GM19238 (cell line): Measurements from ENCODE around the gene RPL36.
"Not testable (repeated sequence)": the region's sequence is repeated elsewhere in the genome, so short reads cannot be mapped to it uniquely, and the experiment has no call there.

Experiments
- DNase-seq: peaks from one replicate; pipeline ENCODE4 v3.0.0; 2011; ENCODE audit warnings: low spot score; ENCODE audit not compliant: insufficient read length

The RPL36 gene

DNA sequence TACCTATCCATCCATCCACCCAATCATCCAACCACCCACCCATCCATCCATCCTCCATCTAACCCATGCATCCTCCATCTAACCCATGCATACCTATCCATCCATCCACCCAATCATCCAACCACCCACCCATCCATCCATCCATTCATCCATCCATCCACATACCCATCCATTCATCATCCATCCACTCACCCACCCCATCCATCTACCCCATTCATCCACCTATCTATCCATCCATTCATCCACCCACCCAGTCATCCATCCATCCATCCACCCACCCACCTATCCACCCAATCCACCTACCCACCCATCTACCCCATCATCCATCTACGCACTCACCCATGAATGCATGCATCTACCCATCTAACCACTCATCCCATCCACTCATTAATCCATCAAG is 16.3 kb upstream of the RPL36 start:
- DNase-seq = no peak

- no peak for DNase-seq
These were observed 15.4 kb upstream of the RPL36 start for GRCh38 chr19:5674714-5675113.

GRCh38 chr19:5676105-5676771 is 13.9 kb upstream of the RPL36 start:
- no peak for DNase-seq

DNA sequence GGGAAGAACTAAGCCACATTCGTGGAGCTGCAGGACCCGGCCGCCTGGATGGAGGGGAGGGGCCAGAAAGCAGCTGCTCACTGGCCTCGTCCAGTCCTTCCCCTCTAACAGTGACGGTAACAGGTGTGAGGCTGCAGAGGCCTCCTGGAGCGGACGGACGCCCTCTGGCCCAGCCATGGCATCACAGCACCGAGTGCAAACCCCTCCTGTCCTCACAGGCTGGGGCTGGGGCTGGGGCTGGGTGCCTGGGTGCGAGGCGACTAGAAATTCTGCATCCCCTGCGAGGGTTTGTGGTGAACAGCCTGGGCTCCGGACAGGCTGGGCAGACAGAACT is 13.4 kb upstream of the RPL36 start:
- no peak for DNase-seq

DNA sequence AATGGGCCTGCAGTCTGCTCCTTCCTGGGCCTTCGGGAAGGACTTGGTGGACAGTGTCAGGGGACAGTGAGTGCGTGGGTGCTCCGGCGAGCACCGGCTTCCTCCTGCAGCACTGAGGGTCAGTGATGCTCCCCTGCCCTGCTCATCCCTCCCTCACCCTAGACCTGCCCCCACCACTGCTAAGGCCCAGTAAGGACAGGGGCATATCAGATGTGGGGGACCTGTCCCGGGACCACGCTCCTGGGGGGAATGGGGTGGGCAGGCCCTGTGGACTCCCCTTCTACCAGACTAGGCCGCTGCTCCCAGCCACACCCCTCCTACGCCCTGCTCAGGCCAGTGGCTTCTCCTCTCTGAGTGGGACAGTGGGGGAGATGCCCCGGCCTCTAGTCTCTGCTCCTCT is 13.0 kb upstream of the RPL36 start:
- no peak for DNase-seq

- DNase-seq = no peak
These were observed 12.5 kb upstream of the RPL36 start for GRCh38 chr19:5677580-5677979.

DNA sequence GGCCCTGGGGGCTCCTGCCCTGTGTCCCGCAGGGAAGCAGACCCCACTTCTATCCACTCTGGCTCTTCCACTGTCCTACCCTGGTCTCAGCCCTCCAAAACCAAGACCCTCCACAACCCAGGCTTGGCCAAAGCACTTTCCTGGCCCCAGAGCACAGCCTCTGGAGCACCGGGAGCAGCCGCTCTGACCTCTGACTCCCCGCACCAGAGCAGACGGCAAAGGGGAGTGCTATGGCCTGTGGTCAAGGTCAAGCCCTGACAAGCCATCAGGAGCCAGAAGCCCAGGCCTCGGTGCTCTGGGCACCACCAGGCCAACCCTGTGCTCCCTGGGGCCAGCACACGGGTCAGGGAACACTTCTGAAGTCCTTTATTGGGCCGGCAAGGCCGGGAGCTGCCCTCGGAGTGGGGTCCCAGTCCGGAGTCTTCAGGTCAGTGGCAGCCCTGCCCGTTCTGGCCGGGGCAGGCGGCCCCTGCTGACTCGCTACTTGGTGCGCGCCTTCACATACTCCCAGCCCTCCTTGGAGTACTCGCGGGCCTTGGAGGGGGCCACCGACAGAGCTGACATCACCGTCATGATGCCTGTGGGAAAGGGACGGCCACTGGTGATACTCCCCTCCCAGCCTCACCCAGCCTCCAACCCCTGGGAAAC is 11.9 kb upstream of the RPL36 start:
- DNase-seq = no peak

DNA sequence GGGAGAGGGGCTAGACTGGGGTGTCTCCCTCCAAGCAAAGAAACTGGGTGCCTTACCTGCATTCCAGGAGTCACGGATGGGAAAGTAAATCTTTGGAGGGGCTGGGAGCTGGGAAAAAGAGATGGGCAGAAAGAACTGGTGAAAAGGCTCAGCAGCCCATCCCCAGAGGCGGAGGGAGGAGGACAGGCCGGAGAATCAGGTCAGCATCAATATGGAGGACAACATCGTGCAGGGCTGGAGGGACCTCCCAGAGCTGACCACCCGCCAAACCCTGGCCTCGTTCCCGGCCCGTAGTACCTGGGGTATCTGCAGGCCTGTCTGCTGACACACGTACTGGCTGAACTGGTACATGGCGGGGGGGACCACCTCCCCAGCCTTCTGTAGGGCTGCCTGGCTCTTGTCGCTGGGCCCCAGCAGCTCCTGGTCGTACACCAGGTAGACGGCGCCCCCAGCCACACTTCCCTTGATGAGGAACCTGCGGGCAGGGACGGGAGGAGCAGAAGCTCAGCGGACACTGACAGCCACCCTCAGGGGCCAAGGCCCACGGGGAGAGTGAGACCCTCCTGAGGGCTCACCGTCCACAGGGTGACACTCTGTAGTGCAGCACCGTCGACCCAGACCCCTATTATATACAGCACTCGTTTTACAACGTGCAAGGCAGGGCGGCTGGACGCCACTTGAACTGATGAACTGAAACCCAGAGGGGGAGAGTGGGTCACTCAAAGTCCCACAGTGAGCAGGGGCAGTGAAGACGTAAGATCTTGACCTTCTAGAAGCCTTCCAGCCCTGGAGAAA is 10.6 kb upstream of the RPL36 start:
- no peak for DNase-seq

GRCh38 chr19:5680084-5680436 is 10.0 kb upstream of the RPL36 start:
- DNase-seq = no peak

DNA sequence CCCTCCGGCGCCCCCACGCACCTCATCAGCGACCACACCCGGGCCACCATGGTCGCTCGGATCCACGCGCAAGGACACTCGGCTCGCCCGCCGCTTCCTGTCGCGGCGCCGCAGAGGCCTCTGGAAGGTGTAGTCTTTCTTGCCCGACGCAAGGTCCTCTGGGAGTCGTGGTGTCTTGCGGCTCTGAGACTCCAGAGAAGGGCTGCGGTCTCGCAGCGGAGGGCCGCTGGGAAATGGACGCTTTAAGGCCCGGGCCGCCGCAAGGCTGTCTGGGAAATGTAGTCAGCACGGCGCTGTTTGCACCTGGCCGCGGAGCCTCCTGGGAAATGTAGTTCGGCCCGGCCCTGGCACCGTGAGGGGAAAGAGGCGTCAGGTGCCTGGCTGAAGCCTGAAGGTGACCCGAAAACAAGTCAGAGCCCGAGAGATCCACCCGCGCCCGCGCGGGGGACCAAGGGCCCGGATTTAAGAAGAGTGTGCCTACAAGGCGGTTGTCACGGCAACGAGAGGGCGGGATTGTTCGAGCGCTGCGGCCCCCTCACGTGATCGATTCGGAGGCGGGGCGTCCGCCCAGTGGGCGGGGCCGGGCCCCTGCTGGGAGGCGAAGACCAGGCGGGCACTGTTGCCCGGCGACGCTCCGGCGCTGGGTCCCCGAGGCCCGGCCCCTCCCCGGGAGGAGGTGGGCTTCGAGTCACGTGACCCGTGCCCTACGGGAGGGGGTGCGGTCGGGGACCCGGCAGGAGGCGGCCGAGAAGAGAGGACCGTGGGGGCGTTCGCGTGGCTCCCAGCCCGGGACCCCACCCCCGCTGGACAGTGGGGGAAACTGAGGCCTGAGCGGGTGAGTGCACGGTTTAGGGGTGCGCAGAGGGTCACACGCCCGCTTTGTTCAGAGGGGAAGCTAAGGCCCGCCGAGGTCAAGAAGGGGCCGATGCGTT is 9.4 kb upstream of the RPL36 start, which contains the start of the genes HSD11B1L and MICOS13:
Gene HSD11B1L (plus strand): TSS at position 591 of the 932 bp plus-strand sequence. CDS start 3,806 bp downstream, outside the sequence.
Gene MICOS13 (minus strand): TSS at position 80 of the 932 bp plus-strand sequence. CDS start 30 bp downstream, at position 50.
- peak; percentile 97 for DNase-seq

GRCh38 chr19:5681391-5682106 is 8.5 kb upstream of the RPL36 start:
- no peak for DNase-seq

GRCh38 chr19:5682107-5682482 is 8.0 kb upstream of the RPL36 start:
- no peak for DNase-seq

DNA sequence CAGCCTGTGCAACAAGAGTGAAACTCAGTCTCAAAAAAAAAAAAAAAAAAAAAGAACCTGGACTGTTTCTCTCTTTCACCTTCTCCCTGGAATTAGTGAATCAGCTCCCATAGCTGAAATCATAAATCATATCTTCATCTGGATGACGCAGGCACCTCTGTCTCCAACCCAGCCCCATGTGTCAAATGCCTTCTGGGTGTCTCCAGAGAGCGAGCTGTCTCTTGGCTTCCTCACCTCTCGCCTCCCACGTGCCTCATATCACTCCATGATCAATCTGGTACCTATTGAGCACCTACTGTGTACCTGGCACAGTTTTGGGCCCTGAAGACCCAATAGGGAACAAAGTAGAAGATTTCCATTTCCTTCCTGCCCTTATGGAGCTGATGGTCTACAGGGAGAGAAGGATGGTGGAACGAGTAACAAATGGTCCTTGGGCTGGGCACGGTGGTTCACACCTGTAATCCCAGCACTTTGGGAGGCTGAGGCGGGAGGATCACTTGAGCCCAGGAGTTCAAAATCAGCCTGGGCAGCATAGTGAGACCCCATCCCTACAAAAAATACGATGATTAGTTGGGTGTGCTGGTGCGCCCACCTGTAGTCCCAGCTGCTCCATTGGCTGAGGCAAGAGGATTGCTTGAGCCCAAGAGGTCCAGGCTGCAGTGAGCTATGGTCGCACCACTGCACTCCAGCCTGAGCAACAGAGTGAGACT is 6.8 kb upstream of the RPL36 start:
- no peak for DNase-seq

GRCh38 chr19:5684694-5685430 is 5.2 kb upstream of the RPL36 start:
- no peak for DNase-seq

DNA sequence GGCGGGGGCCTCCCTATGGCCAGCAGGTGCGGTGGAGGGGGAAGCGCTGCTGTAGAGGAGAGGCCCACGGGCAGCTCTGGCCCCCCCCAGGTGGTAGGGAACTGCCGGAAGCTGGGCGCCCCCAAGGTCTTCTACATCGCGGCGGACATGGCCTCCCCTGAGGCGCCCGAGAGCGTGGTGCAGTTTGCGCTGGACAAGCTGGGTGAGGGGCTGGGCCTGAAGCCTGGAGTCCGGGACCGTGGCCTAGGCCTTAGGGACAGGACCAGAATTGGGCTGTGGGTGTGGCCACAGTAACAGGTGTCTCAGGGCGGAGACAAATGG is 3.8 kb upstream of the RPL36 start:
- no peak for DNase-seq

GRCh38 chr19:5686647-5687359 is 3.3 kb upstream of the RPL36 start:
- peak; percentile 94 for DNase-seq

GRCh38 chr19:5687360-5688198 is 2.5 kb upstream of the RPL36 start:
- DNase-seq = no peak

GRCh38 chr19:5688262-5688881 is 1.7 kb upstream of the RPL36 start:
- not testable (repeated sequence) for DNase-seq
